NK-92 (cell line): ENCODE measurements around the gene ALDH1L2.
A peak's percentile ranks its signal among the peaks of the same experiment; 100 is the strongest.

Experiments
- DNase-seq: peaks from one replicate; lab custom pipeline; 2025; ENCODE audit not compliant: unreplicated experiment; lab: John Stamatoyannopoulos, UW

Gene ALDH1L2

GRCh38 chr12:105083551-105084105 is 630 bp downstream of the ALDH1L2 start:
- no peak for DNase-seq

- no peak for DNase-seq
These were observed 1.2 kb downstream of the ALDH1L2 start for GRCh38 chr12:105083031-105083430.

DNA sequence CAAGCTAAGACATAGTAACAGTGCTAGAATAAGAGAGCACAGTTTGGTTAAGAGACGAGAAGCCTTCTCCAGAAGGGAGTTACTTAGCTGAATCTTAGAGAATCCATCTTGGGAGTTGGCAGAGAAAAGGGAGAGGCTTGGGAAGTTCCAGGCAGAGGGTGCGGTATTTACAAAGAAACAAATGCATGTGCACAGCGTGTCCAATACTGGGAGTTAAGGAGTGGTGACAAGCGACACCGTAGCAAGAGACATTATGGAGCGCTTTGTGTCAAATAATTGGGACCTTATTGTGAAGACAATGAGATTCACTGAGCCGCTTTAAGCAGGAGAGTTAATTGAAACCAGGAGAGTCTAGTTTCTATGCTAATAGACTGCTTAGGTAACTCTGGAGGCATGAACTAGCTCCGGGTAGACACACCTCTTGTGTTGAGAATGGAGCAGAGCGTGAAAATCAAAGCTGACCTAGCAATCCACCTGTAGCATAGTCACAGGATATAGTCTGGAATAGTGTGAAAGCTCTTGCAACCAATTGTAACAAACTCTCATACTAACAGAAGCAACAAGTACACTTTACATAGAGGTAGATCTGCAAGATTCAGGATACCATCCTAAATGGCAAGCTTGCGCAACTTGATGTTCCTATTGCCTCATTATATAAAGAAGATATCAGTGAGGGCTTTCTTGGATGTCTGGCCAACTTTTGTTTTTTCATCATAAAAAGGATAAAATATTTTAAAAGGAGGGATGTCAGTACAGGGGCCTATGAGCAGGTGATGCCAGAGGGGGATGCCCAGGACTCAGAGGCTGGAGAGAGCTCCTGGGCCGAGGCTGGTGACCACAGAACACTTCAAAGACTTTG is 5.3 kb downstream of the ALDH1L2 start:
- DNase-seq: no peak

DNA sequence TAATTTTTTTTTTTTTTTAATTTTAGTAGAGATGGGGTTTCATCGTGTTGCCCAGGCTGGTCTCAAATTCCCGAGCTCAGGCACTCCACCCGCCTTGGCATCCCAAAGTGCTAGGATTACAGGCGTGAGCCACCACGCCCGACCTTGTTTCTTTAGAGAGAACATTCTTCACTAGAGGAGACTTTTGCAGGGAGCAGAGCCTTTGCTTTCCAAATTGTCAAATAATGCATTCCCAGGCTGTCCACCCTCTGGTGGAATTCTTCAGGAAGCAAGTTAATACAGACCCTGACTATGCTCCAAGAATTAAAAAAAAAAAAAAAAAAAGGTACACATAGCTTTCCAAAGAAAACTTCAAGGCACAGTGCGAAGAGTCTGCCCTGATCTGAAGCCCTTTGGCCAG is 6.8 kb downstream of the ALDH1L2 start:
- DNase-seq: no peak

- no peak for DNase-seq
These were observed 7.3 kb downstream of the ALDH1L2 start for GRCh38 chr12:105076913-105077312.

- DNase-seq: no peak
These were observed 8.2 kb downstream of the ALDH1L2 start for GRCh38 chr12:105076098-105076497.

DNA sequence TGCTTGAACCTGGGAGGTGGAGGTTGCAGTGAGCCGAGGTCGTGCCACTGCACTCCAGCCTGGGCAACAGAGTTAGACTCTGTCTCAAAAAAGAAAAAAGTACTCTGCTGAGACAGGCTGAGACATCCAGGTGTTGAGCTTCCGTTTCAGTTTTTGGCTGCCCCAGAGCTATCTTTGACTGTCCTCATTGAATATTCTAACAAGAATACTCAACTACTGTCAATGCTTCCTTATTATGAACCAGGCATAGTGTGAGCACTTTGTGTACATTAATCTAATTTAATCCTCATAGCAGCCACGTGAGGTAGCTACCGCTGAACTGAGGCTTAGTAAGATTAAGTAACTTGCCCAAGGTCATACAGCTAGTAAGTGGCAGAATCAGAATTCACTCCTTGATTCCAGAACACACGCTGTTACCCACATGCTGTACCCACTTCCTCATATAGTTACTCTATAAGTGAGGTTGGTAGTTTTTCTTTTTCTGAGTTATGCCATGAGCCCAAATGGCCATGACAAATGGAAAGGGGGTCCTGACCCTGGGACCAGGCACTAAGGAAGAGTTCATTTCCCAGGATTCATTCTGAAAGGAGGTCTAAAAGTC is 11.3 kb downstream of the ALDH1L2 start:
- DNase-seq: no peak

GRCh38 chr12:105071981-105072380 is 12.3 kb downstream of the ALDH1L2 start:
- DNase-seq: no peak

- DNase-seq: no peak
These were observed 14.1 kb downstream of the ALDH1L2 start for GRCh38 chr12:105069936-105070702.

DNA sequence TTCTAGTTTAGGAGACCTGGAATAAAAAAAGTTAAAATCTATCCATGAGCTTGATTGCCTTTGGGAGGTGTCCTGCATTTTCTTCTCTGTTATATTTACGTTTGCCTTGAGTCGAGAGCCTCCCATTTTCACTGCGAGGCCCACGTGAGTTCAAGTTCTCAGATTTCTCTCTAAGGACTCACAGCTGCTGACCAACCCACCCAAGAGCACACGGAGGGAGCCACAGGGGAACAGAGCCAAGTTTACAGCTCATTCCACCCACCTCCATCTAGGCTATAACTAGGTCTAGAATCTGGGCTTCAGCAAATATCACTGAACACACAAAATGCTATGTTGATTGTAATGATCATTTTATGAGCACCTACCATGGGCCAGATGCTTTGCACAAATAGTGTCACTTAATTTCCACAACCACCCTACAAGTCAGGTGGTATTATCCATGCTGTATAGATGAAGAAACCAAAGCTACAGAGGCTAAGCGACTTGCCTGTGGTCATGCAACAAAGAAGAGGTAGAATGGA is 16.7 kb downstream of the ALDH1L2 start:
- DNase-seq: no peak

DNA sequence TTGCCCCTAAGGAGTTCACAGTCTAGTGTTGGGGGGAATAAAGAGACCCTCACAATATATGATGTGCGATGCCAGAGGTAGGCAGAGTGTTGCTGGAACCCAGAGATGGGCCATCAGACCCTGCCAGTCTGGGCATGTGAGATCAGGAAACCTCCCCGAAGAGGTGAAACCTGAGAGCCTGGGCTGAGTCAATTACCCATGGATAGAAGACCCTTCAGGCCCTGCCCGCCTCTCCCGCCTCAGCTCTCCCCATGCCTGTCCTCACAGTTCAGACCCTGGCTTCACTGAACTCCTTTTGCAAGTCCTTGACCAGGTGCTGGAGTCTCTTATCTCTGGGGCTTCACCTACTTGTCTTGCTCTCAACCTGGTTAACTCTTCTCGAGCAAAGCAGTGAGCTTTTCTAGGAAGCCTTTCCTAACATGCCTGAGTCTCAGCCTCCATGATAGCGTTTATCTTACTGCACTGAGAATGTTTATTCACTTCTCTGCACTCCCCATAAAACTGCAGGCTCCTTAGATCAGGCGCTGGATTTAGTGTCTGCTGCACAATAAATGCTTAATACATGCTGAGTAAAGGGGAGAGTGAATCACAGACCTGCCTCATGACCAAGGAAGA is 19.6 kb downstream of the ALDH1L2 start:
- no peak for DNase-seq

DNA sequence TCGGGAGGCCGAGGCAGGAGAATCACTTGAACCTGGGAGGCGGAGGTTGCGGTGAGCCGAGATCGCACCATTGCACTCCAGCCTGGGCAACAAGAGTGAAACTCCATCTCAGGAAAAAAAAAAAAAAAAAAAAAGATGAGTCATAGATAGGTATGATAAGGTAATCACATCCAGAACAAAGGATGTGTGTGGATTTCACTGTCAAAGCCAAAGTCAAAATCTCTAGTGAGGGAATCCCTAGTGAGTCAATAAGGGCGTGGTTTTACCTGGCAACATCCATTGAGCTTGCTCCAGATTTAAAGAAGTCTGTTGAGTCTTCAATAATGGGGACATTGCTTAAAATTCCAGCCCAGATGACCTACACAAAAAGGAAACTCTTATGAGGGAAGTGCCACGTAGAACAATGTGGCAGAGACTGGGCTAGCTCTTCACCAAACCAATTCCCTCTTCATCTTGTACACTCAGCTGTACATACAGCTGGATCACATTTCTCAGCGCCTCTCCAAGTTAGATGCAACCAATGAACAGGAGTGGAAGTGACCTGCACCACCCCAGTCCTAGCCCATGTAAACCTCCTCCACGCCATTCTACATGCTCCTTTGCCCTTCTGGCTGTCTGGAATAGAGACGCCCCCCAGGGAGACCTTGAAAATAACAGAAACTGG is 23.4 kb downstream of the ALDH1L2 start:
- DNase-seq: no peak

DNA sequence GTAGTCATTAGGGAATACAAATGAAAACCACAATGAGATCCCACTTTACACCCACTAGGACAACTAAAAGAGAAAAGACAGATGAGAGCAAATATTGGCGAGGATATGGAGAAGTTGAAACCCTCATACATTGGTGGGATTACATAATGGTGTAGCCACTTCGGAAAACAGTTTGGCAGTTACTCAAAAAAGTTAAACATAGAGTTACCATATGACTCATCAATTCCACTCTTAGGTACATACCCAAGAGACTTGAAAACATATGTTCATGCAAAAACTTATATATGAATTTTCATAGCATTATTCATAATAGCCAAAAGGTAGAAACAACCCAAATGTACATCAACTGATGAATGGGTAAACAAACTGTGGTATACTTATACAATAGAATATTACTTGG is 27.1 kb downstream of the ALDH1L2 start:
- DNase-seq: no peak

GRCh38 chr12:105053116-105053572 is 31.1 kb downstream of the ALDH1L2 start:
- peak; percentile 20 for DNase-seq

- DNase-seq: no peak
These were observed 32.3 kb downstream of the ALDH1L2 start for GRCh38 chr12:105051981-105052380.

GRCh38 chr12:105048315-105048714 is 35.9 kb downstream of the ALDH1L2 start:
- no peak for DNase-seq

DNA sequence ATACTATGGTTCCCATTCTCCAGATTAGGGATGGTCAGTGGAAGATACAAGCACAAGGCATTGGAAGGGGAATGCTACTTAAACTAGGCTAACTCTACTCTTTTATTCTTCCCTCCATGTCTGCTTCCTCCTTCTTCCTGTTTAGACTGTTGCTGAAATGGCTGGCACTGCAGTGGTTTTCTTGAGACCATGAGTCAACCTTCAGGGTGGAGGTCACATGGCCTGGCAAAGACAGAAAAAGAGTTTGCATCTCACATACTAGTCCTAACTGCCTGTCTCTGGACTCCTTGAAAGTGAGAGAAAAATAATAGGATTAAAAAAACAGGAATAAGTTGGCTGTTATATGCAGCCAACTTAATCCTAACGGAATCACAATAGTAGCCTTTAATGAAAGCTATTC is 37.0 kb downstream of the ALDH1L2 start:
- no peak for DNase-seq

DNA sequence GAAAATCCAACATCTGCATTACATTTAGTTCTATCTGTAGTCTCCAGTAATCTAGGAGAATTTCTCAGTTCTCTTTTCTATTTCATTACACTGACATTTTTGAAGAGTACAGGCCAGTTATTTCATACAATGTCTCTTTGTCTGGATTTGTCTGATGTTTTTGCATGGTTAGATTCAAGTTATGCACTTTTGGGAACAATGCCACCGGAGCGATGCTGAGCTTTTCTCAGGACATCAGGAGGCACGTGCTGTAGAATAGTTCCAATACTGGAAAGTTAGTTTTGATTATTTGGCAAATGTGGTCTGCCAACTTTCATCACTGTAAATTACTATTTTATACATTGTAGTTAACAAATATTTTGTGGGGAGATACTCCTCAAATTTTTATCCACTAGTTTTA is 43.1 kb downstream of the ALDH1L2 start:
- DNase-seq: no peak

GRCh38 chr12:105040476-105040875 is 43.8 kb downstream of the ALDH1L2 start:
- no peak for DNase-seq

- no peak for DNase-seq
These were observed 47.2 kb downstream of the ALDH1L2 start for GRCh38 chr12:105036937-105037649.
